Thymus (tissue), 11 donors: ENCODE data around the gene APLP2. TPM values are rescaled to one million over a fixed set of nuclear protein-coding genes. Genes with fewer than 3 reads are reported as not detected.

ENCODE experiments used
- DNase-seq, 9 donors: peaks; one replicate each; pipeline ENCODE4 v3.0.0-alpha.2; 2013; ENCODE audit warnings: low spot score in 9 of 9, low read depth in 6 of 9, missing footprints in 1 of 9
- H3K27ac ChIP-seq, 2 donors: one replicate each; pipeline ENCODE4 v1.5.1; 2013; ENCODE audit warnings: control low read depth in 1 of 2, low read depth in 1 of 2, low read length in 1 of 2, mild to moderate bottlenecking in 1 of 2, moderate library complexity in 1 of 2
- H3K27me3 ChIP-seq, 2 donors: one replicate each; pipeline ENCODE4 v1.5.1; 2013; ENCODE audit warnings: low read length in 1 of 2; ENCODE audit not compliant: control insufficient read depth in 2 of 2, insufficient read depth in 1 of 2
- H3K36me3 ChIP-seq, 2 donors: one replicate each; pipeline ENCODE4 v1.5.1; 2013; ENCODE audit warnings: low read length in 1 of 2, mild to moderate bottlenecking in 1 of 2, moderate library complexity in 1 of 2; ENCODE audit not compliant: control insufficient read depth in 2 of 2, insufficient read depth in 2 of 2
- H3K4me1 ChIP-seq, 2 donors: one replicate each; pipeline ENCODE4 v1.5.1; 2013; ENCODE audit warnings: low read length in 2 of 2; ENCODE audit not compliant: control insufficient read depth in 2 of 2, insufficient read depth in 2 of 2
- H3K4me3 ChIP-seq, 2 donors: one replicate each; pipeline ENCODE4 v1.5.1; 2013; ENCODE audit warnings: low read length in 2 of 2, control low read depth in 1 of 2, mild to moderate bottlenecking in 1 of 2
- H3K9me3 ChIP-seq, 2 donors: one replicate each; pipeline ENCODE4 v1.5.1; 2013; ENCODE audit warnings: low read length in 1 of 2, mild to moderate bottlenecking in 1 of 2; ENCODE audit not compliant: control insufficient read depth in 2 of 2, insufficient read depth in 1 of 2
- WGBS: extraction: QIAGEN DNeasy Blood & Tissue Kit; methylation state at CpG from one replicate; pipeline ENCODE4 v1.1.7; 2013; 5-methylcytosine and 5-hydroxymethylcytosine counted together
- polyA plus RNA-seq: library from polyadenylated mRNA; stranded (reverse); fragments of 200-250 nt; gene quantifications from one replicate; pipeline ENCODE4 v1.2.3, GENCODE V29; 2013
- total RNA-seq: library from RNA; stranded (reverse); fragments of 120-200 nt; gene quantifications from one replicate; pipeline ENCODE4 v1.2.4, GENCODE V29; 2013
- donor health status: healthy.

The APLP2 gene
- total and polyA plus RNA-seq, 2 donors: 74.4 to 101 TPM

GRCh38 chr11:130066338-130066737 lies 3.4 kb upstream of the APLP2 start:
- 96% methylated on average over 5 of the region's 5 CpGs for WGBS
- peaks cover 6 to 25% of the 10 kb centered on the region in 2 donors for H3K27me3 ChIP-seq
- H3K36me3 ChIP-seq: no peaks in the 10 kb centered on the region
- no peak overlapping the region for H3K27ac ChIP-seq
- no peaks in the 10 kb centered on the region for H3K9me3 ChIP-seq
- peaks cover 6 to 11% of the 10 kb centered on the region in 2 donors for H3K4me1 ChIP-seq
- no peak overlapping the region for H3K4me3 ChIP-seq
- no peak for DNase-seq

- no peak for DNase-seq
- 74% methylated on average over 18 of the region's 18 CpGs for WGBS
- H3K4me1 ChIP-seq: peaks cover 6 to 11% of the 10 kb centered on the region in 2 donors
Measured at GRCh38 chr11:130068546-130068985, 1.1 kb upstream of the APLP2 start.

GRCh38 chr11:130068986-130069658 lies 572 bp upstream of the APLP2 start:
- H3K9me3 ChIP-seq: no peaks in the 10 kb centered on the region
- no peaks in the 10 kb centered on the region for H3K36me3 ChIP-seq
- H3K4me3 ChIP-seq: peak overlapping the region; percentile 64 to 93
- peaks cover 6 to 11% of the 10 kb centered on the region in 2 donors for H3K4me1 ChIP-seq
- under 1% methylated on average over 53 of the region's 53 CpGs for WGBS
- peak overlapping the region; percentile 73 to 86 for H3K27ac ChIP-seq
- peaks cover 12 to 38% of the 10 kb centered on the region in 2 donors for H3K27me3 ChIP-seq
- peak in 8 of 9 donors; percentile 27 to 77 (median 50) for DNase-seq

More at GRCh38 chr11:130068546-130068985, 1.1 kb upstream of the APLP2 start:
- H3K9me3 ChIP-seq: no peaks in the 10 kb centered on the region
- H3K36me3 ChIP-seq: no peaks in the 10 kb centered on the region
- H3K27ac ChIP-seq: peak overlapping the region; percentile 73 to 86
- H3K27me3 ChIP-seq: peaks cover 12 to 38% of the 10 kb centered on the region in 2 donors
- peak overlapping the region; percentile 64 to 93 for H3K4me3 ChIP-seq

GRCh38 chr11:130070109-130070845 lies 583 bp downstream of the APLP2 start:
- Histone ChIP-seq H3K4me3 (peak overlapping the region; percentile 47 to 93), H3K9me3 (no peaks in the 10 kb centered on the region), H3K27ac (peak overlapping the region in 1 of 2 donors; percentile 82), H3K4me1 (peaks cover 6 to 11% of the 10 kb centered on the region in 2 donors), H3K27me3 (peaks cover 12 to 36% of the 10 kb centered on the region in 2 donors), H3K36me3 (no peaks in the 10 kb centered on the region)
- DNase-seq: peak in 7 of 9 donors; percentile 15 to 59 (median 28)
- WGBS: under 1% methylated on average over 100 of the region's 100 CpGs

- 2% methylated on average over 23 of the region's 23 CpGs for WGBS
- peak in 1 of 9 donors; percentile 26 for DNase-seq
- Histone ChIP-seq H3K27me3 (peaks cover 12 to 36% of the 10 kb centered on the region in 2 donors), H3K27ac (peak overlapping the region in 1 of 2 donors; percentile 53), H3K36me3 (no peaks in the 10 kb centered on the region), H3K4me1 (peaks cover 6 to 11% of the 10 kb centered on the region in 2 donors), H3K9me3 (no peaks in the 10 kb centered on the region), H3K4me3 (peak overlapping the region; percentile 47 to 93)
Measured at GRCh38 chr11:130070846-130071200, 1.1 kb downstream of the APLP2 start.

GRCh38 chr11:130071211-130071712 lies 1.6 kb downstream of the APLP2 start:
- Histone ChIP-seq H3K9me3 (no peaks in the 10 kb centered on the region), H3K27ac (peak overlapping the region in 1 of 2 donors; percentile 33), H3K27me3 (peaks cover 12 to 36% of the 10 kb centered on the region in 2 donors), H3K4me3 (peak overlapping the region; percentile 47 to 93), H3K36me3 (no peaks in the 10 kb centered on the region), H3K4me1 (peaks cover 6 to 11% of the 10 kb centered on the region in 2 donors)
- DNase-seq: peak in 1 of 9 donors; percentile 15
- WGBS: 57% methylated on average over 11 of the region's 11 CpGs

GRCh38 chr11:130074736-130075135 lies 5.0 kb downstream of the APLP2 start:
- no peaks in the 10 kb centered on the region for H3K36me3 ChIP-seq
- peaks cover 2% of the 10 kb centered on the region in 2 donors for H3K4me1 ChIP-seq
- H3K4me3 ChIP-seq: no peak overlapping the region
- 98% methylated on average over 2 of the region's 2 CpGs for WGBS
- no peaks in the 10 kb centered on the region for H3K9me3 ChIP-seq
- no peak for DNase-seq
- H3K27ac ChIP-seq: no peak overlapping the region
- peaks cover 12 to 22% of the 10 kb centered on the region in 2 donors for H3K27me3 ChIP-seq

- Histone ChIP-seq H3K4me3 (no peak overlapping the region), H3K4me1 (no peaks in the 10 kb centered on the region), H3K9me3 (no peaks in the 10 kb centered on the region), H3K27ac (no peak overlapping the region), H3K27me3 (peaks cover 3 to 7% of the 10 kb centered on the region in 2 donors), H3K36me3 (no peaks in the 10 kb centered on the region)
- DNase-seq: no peak
- 91% methylated on average over 4 of the region's 4 CpGs for WGBS
Measured at GRCh38 chr11:130076778-130077481, 7.2 kb downstream of the APLP2 start.
